Measurements from ENCODE around the gene KRTAP1-5. TPM values are rescaled to one million over a fixed set of nuclear protein-coding genes. Genes with fewer than 3 reads are reported as not detected.

The KRTAP1-5 gene
- total and polyA plus RNA-seq, 2 experiments from 2014 or later = not detected

DNA sequence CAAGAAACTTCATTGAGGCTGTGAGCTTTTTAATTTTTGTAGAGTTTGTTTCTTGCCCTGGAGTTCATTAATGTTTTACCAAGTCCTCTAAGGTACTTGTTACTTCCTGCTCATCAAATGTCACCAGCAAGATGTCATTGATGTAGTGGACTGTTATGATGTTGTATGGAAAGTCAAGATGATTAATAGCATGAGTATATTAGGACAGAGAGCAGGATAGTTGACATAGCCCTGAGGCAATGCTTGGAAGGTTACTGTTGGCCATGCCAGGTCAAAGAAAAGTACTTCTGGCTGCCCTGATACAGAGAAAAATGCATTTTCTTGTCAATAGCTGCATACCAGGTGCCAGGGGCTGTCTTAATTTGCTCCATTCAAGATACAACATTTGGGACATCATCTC lies 6.7 kb downstream of the KRTAP1-5 start (continued):
- TF ChIP-seq POLR2AphosphoS5 (IDR thresholded peaks at IDR 0.05; ENCODE audit: low read depth) (no peak), EZH2phosphoT487 (IDR thresholded peaks at IDR 0.05; ENCODE audit: unreplicated experiment) (no peak), JUNB (IDR thresholded peaks at IDR 0.05; ENCODE audit: unreplicated experiment) (no peak)

DNA sequence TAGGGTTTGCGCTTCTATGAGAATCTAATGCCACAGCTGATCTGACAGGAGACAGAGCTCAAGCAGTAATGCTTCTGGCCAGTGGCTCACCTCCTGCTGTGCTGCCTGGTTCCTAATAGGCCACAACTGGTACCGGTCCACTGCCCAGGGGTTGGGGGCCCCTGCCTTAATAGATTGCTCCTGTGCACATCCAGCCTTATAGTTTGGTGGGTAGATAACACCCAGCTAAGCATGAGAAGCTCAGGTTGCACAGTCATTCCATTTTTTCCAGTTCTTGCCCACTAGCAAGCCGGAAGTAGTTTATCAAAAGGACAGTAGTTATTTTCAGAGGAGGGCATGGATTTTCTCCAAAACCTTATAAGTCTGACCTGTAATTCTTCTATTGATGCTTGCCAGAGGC lies 7.6 kb downstream of the KRTAP1-5 start:
- H3K27me3 ChIP-seq (ENCODE audit: insufficient read depth) = no peaks in the 10 kb centered on the region
- H3K27ac ChIP-seq (ENCODE audit: low read depth) = no peak overlapping the region
- no peak overlapping the region for H3K4me2 ChIP-seq
- H3F3A ChIP-seq (replicated peaks; ENCODE audit: low read depth) = no peaks in the 10 kb centered on the region
- H4K20me1 ChIP-seq (replicated peaks; ENCODE audit: insufficient read depth) = no peaks in the 10 kb centered on the region
- H3K9me2 ChIP-seq (ENCODE audit: insufficient read depth) = no peaks in the 10 kb centered on the region
- H3K9me3 Mint-ChIP-seq = no peaks in the 10 kb centered on the region
- H3K36me3 ChIP-seq (ENCODE audit: insufficient read depth) = no peaks in the 10 kb centered on the region
- H3K79me2 ChIP-seq (replicated peaks; ENCODE audit: insufficient read depth) = no peaks in the 10 kb centered on the region
- DNase-seq (ENCODE audit: low spot score) (no peak), ATAC-seq (no peak)
- H3K4me3 Mint-ChIP-seq = no peak overlapping the region
- no peaks in the 10 kb centered on the region for H3K4me1 Mint-ChIP-seq
- H3K4me1 ChIP-seq (ENCODE audit: insufficient read depth) = no peaks in the 10 kb centered on the region
- no peak overlapping the region for H3K27ac Mint-ChIP-seq
- TF ChIP-seq POLR2AphosphoS5 (IDR thresholded peaks at IDR 0.05; ENCODE audit: low read depth) = no peak
- TF ChIP-seq ZNF331 (CRISPR knock-in tag; IDR thresholded peaks at IDR 0.05; ENCODE audit: low read depth) = no peak
- TF ChIP-seq EZH2 (IDR thresholded peaks at IDR 0.05; ENCODE audit: low read depth, unreplicated experiment) = no peak
- TF ChIP-seq, protein P1, sequence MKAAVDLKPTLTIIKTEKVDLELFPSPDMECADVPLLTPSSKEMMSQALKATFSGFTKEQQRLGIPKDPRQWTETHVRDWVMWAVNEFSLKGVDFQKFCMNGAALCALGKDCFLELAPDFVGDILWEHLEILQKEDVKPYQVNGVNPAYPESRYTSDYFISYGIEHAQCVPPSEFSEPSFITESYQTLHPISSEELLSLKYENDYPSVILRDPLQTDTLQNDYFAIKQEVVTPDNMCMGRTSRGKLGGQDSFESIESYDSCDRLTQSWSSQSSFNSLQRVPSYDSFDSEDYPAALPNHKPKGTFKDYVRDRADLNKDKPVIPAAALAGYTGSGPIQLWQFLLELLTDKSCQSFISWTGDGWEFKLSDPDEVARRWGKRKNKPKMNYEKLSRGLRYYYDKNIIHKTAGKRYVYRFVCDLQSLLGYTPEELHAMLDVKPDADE (IDR thresholded peaks at IDR 0.05) = no peak
- TF ChIP-seq REST (IDR thresholded peaks at IDR 0.05; ENCODE audit: unreplicated experiment) = no peak
- no peak for TF ChIP-seq STAT1 (IDR thresholded peaks at IDR 0.05; ENCODE audit: unreplicated experiment)
- TF ChIP-seq, protein P2, sequence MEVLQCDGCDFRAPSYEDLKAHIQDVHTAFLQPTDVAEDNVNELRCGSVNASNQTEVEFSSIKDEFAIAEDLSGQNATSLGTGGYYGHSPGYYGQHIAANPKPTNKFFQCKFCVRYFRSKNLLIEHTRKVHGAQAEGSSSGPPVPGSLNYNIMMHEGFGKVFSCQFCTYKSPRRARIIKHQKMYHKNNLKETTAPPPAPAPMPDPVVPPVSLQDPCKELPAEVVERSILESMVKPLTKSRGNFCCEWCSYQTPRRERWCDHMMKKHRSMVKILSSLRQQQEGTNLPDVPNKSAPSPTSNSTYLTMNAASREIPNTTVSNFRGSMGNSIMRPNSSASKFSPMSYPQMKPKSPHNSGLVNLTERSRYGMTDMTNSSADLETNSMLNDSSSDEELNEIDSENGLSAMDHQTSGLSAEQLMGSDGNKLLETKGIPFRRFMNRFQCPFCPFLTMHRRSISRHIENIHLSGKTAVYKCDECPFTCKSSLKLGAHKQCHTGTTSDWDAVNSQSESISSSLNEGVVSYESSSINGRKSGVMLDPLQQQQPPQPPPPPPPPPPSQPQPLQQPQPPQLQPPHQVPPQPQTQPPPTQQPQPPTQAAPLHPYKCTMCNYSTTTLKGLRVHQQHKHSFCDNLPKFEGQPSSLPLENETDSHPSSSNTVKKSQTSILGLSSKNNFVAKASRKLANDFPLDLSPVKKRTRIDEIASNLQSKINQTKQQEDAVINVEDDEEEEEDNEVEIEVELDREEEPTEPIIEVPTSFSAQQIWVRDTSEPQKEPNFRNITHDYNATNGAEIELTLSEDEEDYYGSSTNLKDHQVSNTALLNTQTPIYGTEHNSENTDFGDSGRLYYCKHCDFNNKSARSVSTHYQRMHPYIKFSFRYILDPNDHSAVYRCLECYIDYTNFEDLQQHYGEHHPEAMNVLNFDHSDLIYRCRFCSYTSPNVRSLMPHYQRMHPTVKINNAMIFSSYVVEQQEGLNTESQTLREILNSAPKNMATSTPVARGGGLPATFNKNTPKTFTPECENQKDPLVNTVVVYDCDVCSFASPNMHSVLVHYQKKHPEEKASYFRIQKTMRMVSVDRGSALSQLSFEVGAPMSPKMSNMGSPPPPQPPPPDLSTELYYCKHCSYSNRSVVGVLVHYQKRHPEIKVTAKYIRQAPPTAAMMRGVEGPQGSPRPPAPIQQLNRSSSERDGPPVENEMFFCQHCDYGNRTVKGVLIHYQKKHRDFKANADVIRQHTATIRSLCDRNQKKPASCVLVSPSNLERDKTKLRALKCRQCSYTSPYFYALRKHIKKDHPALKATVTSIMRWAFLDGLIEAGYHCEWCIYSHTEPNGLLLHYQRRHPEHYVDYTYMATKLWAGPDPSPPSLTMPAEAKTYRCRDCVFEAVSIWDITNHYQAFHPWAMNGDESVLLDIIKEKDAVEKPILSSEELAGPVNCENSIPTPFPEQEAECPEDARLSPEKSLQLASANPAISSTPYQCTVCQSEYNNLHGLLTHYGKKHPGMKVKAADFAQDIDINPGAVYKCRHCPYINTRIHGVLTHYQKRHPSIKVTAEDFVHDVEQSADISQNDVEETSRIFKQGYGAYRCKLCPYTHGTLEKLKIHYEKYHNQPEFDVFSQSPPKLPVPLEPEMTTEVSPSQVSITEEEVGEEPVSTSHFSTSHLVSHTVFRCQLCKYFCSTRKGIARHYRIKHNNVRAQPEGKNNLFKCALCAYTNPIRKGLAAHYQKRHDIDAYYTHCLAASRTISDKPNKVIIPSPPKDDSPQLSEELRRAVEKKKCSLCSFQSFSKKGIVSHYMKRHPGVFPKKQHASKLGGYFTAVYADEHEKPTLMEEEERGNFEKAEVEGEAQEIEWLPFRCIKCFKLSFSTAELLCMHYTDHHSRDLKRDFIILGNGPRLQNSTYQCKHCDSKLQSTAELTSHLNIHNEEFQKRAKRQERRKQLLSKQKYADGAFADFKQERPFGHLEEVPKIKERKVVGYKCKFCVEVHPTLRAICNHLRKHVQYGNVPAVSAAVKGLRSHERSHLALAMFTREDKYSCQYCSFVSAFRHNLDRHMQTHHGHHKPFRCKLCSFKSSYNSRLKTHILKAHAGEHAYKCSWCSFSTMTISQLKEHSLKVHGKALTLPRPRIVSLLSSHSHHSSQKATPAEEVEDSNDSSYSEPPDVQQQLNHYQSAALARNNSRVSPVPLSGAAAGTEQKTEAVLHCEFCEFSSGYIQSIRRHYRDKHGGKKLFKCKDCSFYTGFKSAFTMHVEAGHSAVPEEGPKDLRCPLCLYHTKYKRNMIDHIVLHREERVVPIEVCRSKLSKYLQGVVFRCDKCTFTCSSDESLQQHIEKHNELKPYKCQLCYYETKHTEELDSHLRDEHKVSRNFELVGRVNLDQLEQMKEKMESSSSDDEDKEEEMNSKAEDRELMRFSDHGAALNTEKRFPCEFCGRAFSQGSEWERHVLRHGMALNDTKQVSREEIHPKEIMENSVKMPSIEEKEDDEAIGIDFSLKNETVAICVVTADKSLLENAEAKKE (CRISPR knock-in tag; IDR thresholded peaks at IDR 0.05) = no peak
- TF ChIP-seq NANOG (IDR thresholded peaks at IDR 0.05; ENCODE audit: borderline replicate concordance) = no peak
- no peak for TF ChIP-seq CREB1 (CRISPR knock-in tag; IDR thresholded peaks at IDR 0.05; ENCODE audit: low read depth)
- TF ChIP-seq CTCF (conservative IDR thresholded peaks at IDR 0.05; ENCODE audit: low read depth in 2 of 2) = no peak
- no peak for TF ChIP-seq EZH2phosphoT487 (IDR thresholded peaks at IDR 0.05; ENCODE audit: unreplicated experiment)
- no peak for TF ChIP-seq JUNB (IDR thresholded peaks at IDR 0.05; ENCODE audit: unreplicated experiment)
- no peak overlapping the region for H3K4me3 ChIP-seq
- H3K27me3 Mint-ChIP-seq (ENCODE audit: insufficient read depth, low read depth, poor library complexity) = no peaks in the 10 kb centered on the region
- no peaks in the 10 kb centered on the region for H3K36me3 Mint-ChIP-seq (ENCODE audit: low read depth)
- no peak overlapping the region for H2AFZ ChIP-seq

Data from GM23338 (cell line).